ENCODE data around the gene CLASP2. TPM values are rescaled to one million over a fixed set of nuclear protein-coding genes. Genes with fewer than 3 reads are reported as not detected.

CLASP2 gene
- total and polyA plus RNA-seq, 7 donors = 4.8 to 122 (median 77.7) TPM

- no peak for TF ChIP-seq EP300 (IDR thresholded peaks at IDR 0.05)
- no peak for TF ChIP-seq POLR2A (IDR thresholded peaks at IDR 0.05)
- TF ChIP-seq CTCF (IDR thresholded peaks at IDR 0.05) = no peak
- no peak for TF ChIP-seq POLR2AphosphoS5 (IDR thresholded peaks at IDR 0.05)
- H3K27me3 ChIP-seq = no peaks in the 10 kb centered on the region
- no peaks in the 10 kb centered on the region for H3K4me1 ChIP-seq
- H3K27ac ChIP-seq = no peak overlapping the region
- peaks cover 0 to under 1% (median 0%) of the 10 kb centered on the region in 4 donors for H3K36me3 ChIP-seq
- intact Hi-C loops (cut with DNase I) = no loop called here
- H3K4me3 ChIP-seq = no peak overlapping the region
- no peak for DNase-seq
- H3K9me3 ChIP-seq = no peaks in the 10 kb centered on the region
Measured at GRCh38 chr3:33490641-33491241, 227.3 kb downstream of the CLASP2 start.

GRCh38 chr3:33488683-33489082 is 229.4 kb downstream of the CLASP2 start:
- TF ChIP-seq EP300 (IDR thresholded peaks at IDR 0.05) (no peak), POLR2AphosphoS5 (IDR thresholded peaks at IDR 0.05) (no peak), CTCF (IDR thresholded peaks at IDR 0.05) (no peak), POLR2A (IDR thresholded peaks at IDR 0.05) (no peak)
- no peaks in the 10 kb centered on the region for H3K4me1 ChIP-seq
- H3K36me3 ChIP-seq = no peaks in the 10 kb centered on the region
- intact Hi-C loops (cut with DNase I) = no loop called here
- DNase-seq = no peak
- H3K27ac ChIP-seq = no peak overlapping the region
- WGBS, 2 donors = 81 to 86% methylated on average over 1 of the region's 1 CpG
- H3K27me3 ChIP-seq = no peaks in the 10 kb centered on the region
- H3K4me3 ChIP-seq = no peak overlapping the region
- H3K9me3 ChIP-seq = no peaks in the 10 kb centered on the region

GRCh38 chr3:33488246-33488645 is 229.8 kb downstream of the CLASP2 start:
- no peak for DNase-seq
- TF ChIP-seq CTCF (IDR thresholded peaks at IDR 0.05) = no peak
- no peak for TF ChIP-seq EP300 (IDR thresholded peaks at IDR 0.05)
- TF ChIP-seq POLR2AphosphoS5 (IDR thresholded peaks at IDR 0.05) = no peak
- TF ChIP-seq POLR2A (IDR thresholded peaks at IDR 0.05) = no peak
- H3K36me3 ChIP-seq = no peaks in the 10 kb centered on the region
- H3K4me1 ChIP-seq = no peaks in the 10 kb centered on the region
- H3K27ac ChIP-seq = no peak overlapping the region
- intact Hi-C loops (cut with DNase I) = no loop called here
- WGBS, 2 donors = 90 to 97% methylated on average over 2 of the region's 2 CpGs
- no peaks in the 10 kb centered on the region for H3K27me3 ChIP-seq
- no peaks in the 10 kb centered on the region for H3K9me3 ChIP-seq
- no peak overlapping the region for H3K4me3 ChIP-seq

DNA sequence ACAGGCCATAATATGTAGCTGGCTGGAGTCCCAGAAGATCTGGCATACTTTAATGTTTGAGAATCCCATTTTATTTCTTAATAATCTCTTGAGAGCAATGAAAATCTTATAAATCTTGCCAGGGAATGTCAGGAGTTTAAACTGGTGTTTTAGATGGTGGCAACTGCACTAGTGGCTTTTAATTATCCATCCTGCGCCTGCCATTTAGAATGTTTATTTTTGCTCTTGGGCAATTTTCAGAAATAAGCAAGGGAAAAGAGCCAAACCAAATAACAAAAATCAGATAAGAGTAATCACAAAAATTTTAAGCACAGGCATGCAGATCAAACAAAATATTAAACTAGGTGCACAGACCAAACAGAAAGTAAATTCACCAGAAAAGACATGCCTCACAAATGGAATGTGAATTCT is 235.9 kb downstream of the CLASP2 start:
- TF ChIP-seq CTCF (IDR thresholded peaks at IDR 0.05) (no peak), POLR2AphosphoS5 (IDR thresholded peaks at IDR 0.05) (no peak), POLR2A (IDR thresholded peaks at IDR 0.05) (no peak), EP300 (IDR thresholded peaks at IDR 0.05) (no peak)
- no peaks in the 10 kb centered on the region for H3K27me3 ChIP-seq
- no peaks in the 10 kb centered on the region for H3K9me3 ChIP-seq
- intact Hi-C loops (cut with DNase I) = no loop called here
- H3K4me3 ChIP-seq = no peak overlapping the region
- no peaks in the 10 kb centered on the region for H3K36me3 ChIP-seq
- H3K4me1 ChIP-seq = peaks cover 0 to 17% (median 3%) of the 10 kb centered on the region in 4 donors
- no peak overlapping the region for H3K27ac ChIP-seq
- DNase-seq = no peak
- 19 to 46% methylated on average over 1 of the region's 1 CpG for WGBS, 2 donors

DNA sequence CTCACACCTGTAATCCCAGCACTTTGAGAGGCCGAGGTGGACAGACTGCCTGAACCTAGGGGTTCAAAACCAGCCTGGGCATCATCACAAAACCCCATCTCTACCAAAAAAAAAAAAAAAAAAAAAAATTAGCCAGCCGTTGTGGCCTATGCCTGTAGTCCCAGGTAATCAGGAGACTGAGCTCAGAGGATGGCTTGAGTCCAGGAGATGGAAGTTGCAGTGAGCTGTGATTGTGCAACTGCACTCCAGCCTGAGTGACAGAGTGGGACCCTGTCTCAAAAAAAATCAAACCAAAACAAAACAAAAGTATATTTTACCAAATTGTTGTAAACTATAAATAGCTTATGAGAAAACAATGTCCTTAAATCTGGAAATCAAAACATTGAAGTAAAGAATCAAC is 243.2 kb downstream of the CLASP2 start:
- TF ChIP-seq EP300 (IDR thresholded peaks at IDR 0.05) (no peak), POLR2AphosphoS5 (IDR thresholded peaks at IDR 0.05) (no peak), CTCF (IDR thresholded peaks at IDR 0.05) (no peak)
- whole genome bisulfite sequencing, 2 donors = 76 to 91% methylated on average over 2 of the region's 2 CpGs
- intact Hi-C loops (cut with DNase I) = no loop called here

More for the DNA sequence above, 243.2 kb downstream of the CLASP2 start:
- H3K9me3 ChIP-seq = no peaks in the 10 kb centered on the region
- no peak for DNase-seq
- no peak overlapping the region for H3K27ac ChIP-seq
- H3K4me3 ChIP-seq = no peak overlapping the region
- no peaks in the 10 kb centered on the region for H3K27me3 ChIP-seq
- H3K36me3 ChIP-seq = no peaks in the 10 kb centered on the region
- H3K4me1 ChIP-seq = no peaks in the 10 kb centered on the region
